IMR-90 (cell line): ENCODE results near the gene CCDC51. TPM values are rescaled to one million over a fixed set of nuclear protein-coding genes. Genes with fewer than 3 reads are reported as not detected.

ENCODE experiments used
- ATAC-seq: fragments of 200-7000 bp; cut with Tn5 transposase; 2 replicates; pipeline ENCODE4 v1.9.1; 2020; ENCODE audit warnings: low read depth, mild to moderate bottlenecking, moderate library complexity
- BruUV-seq: library from RNA; stranded (reverse); fragments of 400-500 nt; replicated peaks from 2 replicates; lab custom pipeline; 2021; lab: Mats Ljungman, UMichigan
- CTCF ChIA-PET: fragments of 300-600 bp; formaldehyde crosslinking; extraction: SDS; loops from one replicate; lab custom pipeline; 2021; ENCODE audit warnings: antibody characterized with exemption; lab: Yijun Ruan, JAX
- POLR2A ChIA-PET: fragments of 300-600 bp; sonication (Branson Sonifier 250); formaldehyde crosslinking; loops from one replicate; lab custom pipeline; 2022; ENCODE audit warnings: antibody characterized with exemption; ENCODE audit not compliant: unreplicated experiment; lab: Charles Lee
- DNase-seq: peaks from one replicate; pipeline ENCODE4 v3.0.0; 2013
- H2AFZ ChIP-seq: replicated peaks from 2 replicates; pipeline ENCODE3; 2013; ENCODE audit warnings: low read length, mild to moderate bottlenecking; ENCODE audit not compliant: poor library complexity
- H2AK5ac ChIP-seq: 2 replicates; pipeline ENCODE4 v1.6.1; 2013; ENCODE audit warnings: low read depth, low read length, inconsistent platforms
- H2AK9ac ChIP-seq: replicated peaks from 2 replicates; pipeline ENCODE3; 2013; ENCODE audit warnings: mild to moderate bottlenecking, low read depth, low read length, moderate library complexity; ENCODE audit not compliant: poor library complexity
- H2BK120ac ChIP-seq: 2 replicates; pipeline ENCODE4 v1.6.1; 2013; ENCODE audit warnings: low read depth, low read length, inconsistent platforms
- H2BK15ac ChIP-seq: 3 replicates; pipeline ENCODE4 v1.6.1; 2013; ENCODE audit warnings: low read depth, low read length, inconsistent platforms
- H2BK20ac ChIP-seq: 2 replicates; pipeline ENCODE4 v1.6.1; 2013; ENCODE audit warnings: low read depth, mild to moderate bottlenecking, inconsistent platforms, low read length, moderate library complexity
- H2BK5ac ChIP-seq: 2 replicates; pipeline ENCODE4 v1.6.1; 2013; ENCODE audit warnings: mild to moderate bottlenecking, low read depth, low read length, inconsistent platforms; ENCODE audit not compliant: poor library complexity, severe bottlenecking
- H3K14ac ChIP-seq: replicated peaks from 2 replicates; pipeline ENCODE4 v1.6.1; 2013; ENCODE audit warnings: low read depth, low read length, inconsistent platforms
- H3K18ac ChIP-seq: 2 replicates; pipeline ENCODE4 v1.6.1; 2013; ENCODE audit warnings: low read depth, low read length, control low read depth
- H3K23ac ChIP-seq: 2 replicates; pipeline ENCODE4 v1.6.1; 2013; ENCODE audit warnings: low read depth, low read length, inconsistent platforms
- H3K27ac ChIP-seq: 2 replicates; pipeline ENCODE4 v1.5.1; 2013; ENCODE audit warnings: mild to moderate bottlenecking, control low read depth, low read length; ENCODE audit not compliant: insufficient read depth
- H3K27me3 ChIP-seq: 2 replicates; pipeline ENCODE4 v1.6.1; 2013; ENCODE audit warnings: low read length; ENCODE audit not compliant: control insufficient read depth, insufficient read depth
- H3K36me3 ChIP-seq: 2 replicates; pipeline ENCODE4 v1.6.1; 2013; ENCODE audit warnings: low read length, mixed read lengths; ENCODE audit not compliant: control insufficient read depth, insufficient read depth
- H3K4ac ChIP-seq: 2 replicates; pipeline ENCODE4 v1.6.1; 2013; ENCODE audit warnings: low read depth, low read length, inconsistent platforms
- H3K4me1 ChIP-seq: 2 replicates; pipeline ENCODE4 v1.6.1; 2013; ENCODE audit warnings: low read length, mixed read lengths; ENCODE audit not compliant: control insufficient read depth, insufficient read depth
- H3K4me2 ChIP-seq: 2 replicates; pipeline ENCODE4 v1.6.1; 2013; ENCODE audit warnings: low read depth, mild to moderate bottlenecking, control low read depth, low read length, moderate library complexity
- H3K4me3 ChIP-seq: 2 replicates; pipeline ENCODE4 v1.5.1; 2013; ENCODE audit warnings: low read depth, mild to moderate bottlenecking, control low read depth, low read length, moderate library complexity; ENCODE audit not compliant: insufficient read depth
- H3K56ac ChIP-seq: 2 replicates; pipeline ENCODE4 v1.6.1; 2013; ENCODE audit warnings: low read length, inconsistent platforms; ENCODE audit not compliant: insufficient read depth; ENCODE audit errors: extremely low read depth
- H3K79me1 ChIP-seq, 2 experiments: 2 replicates each; pipeline ENCODE4 v1.6.1; 2013; ENCODE audit warnings: low read length in 2 of 2, inconsistent platforms in 1 of 2, low read depth in 1 of 2
- H3K9ac ChIP-seq: 2 replicates; pipeline ENCODE4 v1.6.1; 2013; ENCODE audit warnings: low read depth, low read length, control low read depth
- H3K9me1 ChIP-seq: 2 replicates; pipeline ENCODE4 v1.6.1; 2013; ENCODE audit warnings: low read length, inconsistent platforms; ENCODE audit not compliant: insufficient read depth
- H3K9me3 ChIP-seq: 2 replicates; pipeline ENCODE4 v1.6.1; 2013; ENCODE audit warnings: low read length; ENCODE audit not compliant: control insufficient read depth, insufficient read depth
- H4K20me1 ChIP-seq: 2 replicates; pipeline ENCODE4 v1.6.1; 2013; ENCODE audit warnings: low read length, inconsistent platforms; ENCODE audit not compliant: insufficient read depth
- H4K5ac ChIP-seq: 2 replicates; pipeline ENCODE4 v1.6.1; 2013; ENCODE audit warnings: mild to moderate bottlenecking, low read depth, low read length, control low read depth
- H4K8ac ChIP-seq, 2 experiments: 2 replicates each; pipeline ENCODE4 v1.6.1; 2013; ENCODE audit warnings: low read depth in 2 of 2, low read length in 2 of 2, control low read depth in 1 of 2, inconsistent platforms in 1 of 2
- H4K91ac ChIP-seq: 2 replicates; pipeline ENCODE4 v1.6.1; 2013; ENCODE audit warnings: low read depth, low read length, inconsistent platforms; ENCODE audit not compliant: insufficient read depth
- CEBPB ChIP-seq: IDR thresholded peaks from 2 replicates; pipeline ENCODE4 v1.6.1; 2012; ENCODE audit warnings: low read depth, low read length, improper control_type of control experiment
- MAZ ChIP-seq: IDR thresholded peaks from 2 replicates; pipeline ENCODE4 v1.6.1; 2012; ENCODE audit warnings: low read depth, mild to moderate bottlenecking, low read length, improper control_type of control experiment, moderate library complexity, borderline replicate concordance
- MXI1 ChIP-seq: IDR thresholded peaks from 2 replicates; pipeline ENCODE4 v1.6.1; 2012; ENCODE audit warnings: low read depth, mild to moderate bottlenecking, low read length, moderate library complexity, borderline replicate concordance
- POLR2A ChIP-seq: IDR thresholded peaks from 2 replicates; pipeline ENCODE4 v1.6.1; 2012; ENCODE audit warnings: mild to moderate bottlenecking, low read depth, low read length
- RCOR1 ChIP-seq: IDR thresholded peaks from 2 replicates; pipeline ENCODE4 v1.6.1; 2012; ENCODE audit warnings: mild to moderate bottlenecking, low read length, improper control_type of control experiment; ENCODE audit not compliant: insufficient replicate concordance
- WGBS, 2 experiments: methylation state at CpG; one replicate each; pipeline versions ENCODE4 v1.1.5 to v1.1.7; 2013; ENCODE audit warnings: missing lambda C conversion rate in 2 of 2; ENCODE audit not compliant: insufficient read length in 1 of 2; ENCODE audit errors: extremely low coverage in 2 of 2; 5-methylcytosine and 5-hydroxymethylcytosine counted together
- dilution Hi-C: fragments of 300-500 bp; cut with HindIII; formaldehyde crosslinking; loops from one replicate; pipeline ENCODE4 v1.14.3; 2018; ENCODE audit warnings: low sequenced_read_pairs; ENCODE audit not compliant: unreplicated experiment
- in situ Hi-C: fragments of 300-500 bp; cut with MboI; formaldehyde crosslinking; loops from 3 replicates; pipeline ENCODE4 v1.14.3; 2019; ENCODE audit warnings: low sequenced_read_pairs, inconsistent platforms, mixed read lengths
- intact Hi-C: fragments of 100-400 bp; cut with micrococcal nuclease; formaldehyde crosslinking; loops from 2 replicates; pipeline ENCODE4 v1.10.0; 2022
- polyA plus RNA-seq, 3 experiments: library from polyadenylated mRNA; depleted of rRNA; stranded (reverse); fragments of >200 nt; gene quantifications; 2 replicates each; pipeline ENCODE4 v1.2.3, GENCODE V29; 2012; ENCODE audit warnings: low replicate concordance in 1 of 3
- total RNA-seq: library from RNA; depleted of rRNA; stranded (reverse); fragments of >200 nt; gene quantifications from 2 replicates; pipeline ENCODE4 v1.2.3, GENCODE V29; 2012

The CCDC51 gene
- total and polyA plus RNA-seq, 2 of the 4 experiments (the other 2 are of a cell fraction): 11.0 to 16.1 TPM

- dilution Hi-C loops: no loop called here
- peak within 1 kb of the TSS; percentile 79 for H3K14ac ChIP-seq
- no peak within 1 kb of the TSS for H2BK120ac ChIP-seq
- H3K56ac ChIP-seq: peak within 1 kb of the TSS; percentile 85
- peak within 1 kb of the TSS; percentile 98 for H3K4me2 ChIP-seq
- H3K9ac ChIP-seq: peak within 1 kb of the TSS; percentile 82
- no peak within 1 kb of the TSS for H3K18ac ChIP-seq
- peak within 1 kb of the TSS; percentile 63 to 87 for H4K8ac ChIP-seq
- peaks cover 8% of the 10 kb centered on the region for H3K9me1 ChIP-seq
- H4K5ac ChIP-seq: peak within 1 kb of the TSS; percentile 86
- peaks cover 6% of the 10 kb centered on the region for H3K4me1 ChIP-seq
- peak; percentile 98 for ATAC-seq
- in situ Hi-C loops: no loop called here
- peaks cover 17% of the 10 kb centered on the region for H3K36me3 ChIP-seq
- peak; percentile 77 for DNase-seq
- peak within 1 kb of the TSS; percentile 92 for H3K4ac ChIP-seq
- no TSS peak for BruUV-seq
- no peaks in the 10 kb centered on the region for H3K9me3 ChIP-seq
- H4K20me1 ChIP-seq: peaks cover 5% of the 10 kb centered on the region; the same call in 1 of the 2 replicates
- H3K27ac ChIP-seq: peak within 1 kb of the TSS; percentile 57
- no peaks in the 10 kb centered on the region for H3K27me3 ChIP-seq
- H2AFZ ChIP-seq: peak within 1 kb of the TSS; percentile 99
- H3K4me3 ChIP-seq: peak within 1 kb of the TSS; percentile 93
- H2BK5ac ChIP-seq: peak within 1 kb of the TSS; percentile 61
- no peak within 1 kb of the TSS for H2BK20ac ChIP-seq
- intact Hi-C loops: loop anchor here (10.0 kb wide), 1 partner anchor 188 kb away; the partner anchor contains the start of gene SLC26A6
- no peak within 1 kb of the TSS for H2BK15ac ChIP-seq
- ChIA-PET POLR2A (no interaction called here), CTCF (interaction anchor here (2.9 kb wide), 1 partner anchor 11 kb away, joined by 19 read pairs; no protein-coding TSS in a partner anchor)
- peaks cover 40 to 47% of the 10 kb centered on the region in 2 experiments for H3K79me1 ChIP-seq
- WGBS, 2 experiments: 0% methylated on average over 65 of the region's 91 CpGs; no CpG with 5 or more reads in 1 of the 2 experiments
- peak within 1 kb of the TSS; percentile 77 for H2AK5ac ChIP-seq
- TF ChIP-seq CEBPB (no peak), MXI1 (peak; percentile 93), POLR2A (peak; percentile 92), RCOR1 (peak; percentile 13), MAZ (peak; percentile 92; the same call in 1 of the 2 replicates)
- peak within 1 kb of the TSS; percentile 71 for H4K91ac ChIP-seq
- peak within 1 kb of the TSS; percentile 97 for H3K23ac ChIP-seq
- H2AK9ac ChIP-seq: peak within 1 kb of the TSS; percentile 95
Observed at GRCh38 chr3:48446425-48447193, 6.7 kb upstream of the CCDC51 start, which contains the start of gene ATRIP. TSS of gene ATRIP (plus strand) at chr3:48446737. CDS start at chr3:48446846, 109 bp downstream.
